ENCODE measurements around the gene RNF4.
"Not testable (repeated sequence)": the region's sequence is repeated elsewhere in the genome, so short reads cannot be mapped to it uniquely, and the experiment has no call there.

RNF4 gene, protein sequence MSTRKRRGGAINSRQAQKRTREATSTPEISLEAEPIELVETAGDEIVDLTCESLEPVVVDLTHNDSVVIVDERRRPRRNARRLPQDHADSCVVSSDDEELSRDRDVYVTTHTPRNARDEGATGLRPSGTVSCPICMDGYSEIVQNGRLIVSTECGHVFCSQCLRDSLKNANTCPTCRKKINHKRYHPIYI

DNA sequence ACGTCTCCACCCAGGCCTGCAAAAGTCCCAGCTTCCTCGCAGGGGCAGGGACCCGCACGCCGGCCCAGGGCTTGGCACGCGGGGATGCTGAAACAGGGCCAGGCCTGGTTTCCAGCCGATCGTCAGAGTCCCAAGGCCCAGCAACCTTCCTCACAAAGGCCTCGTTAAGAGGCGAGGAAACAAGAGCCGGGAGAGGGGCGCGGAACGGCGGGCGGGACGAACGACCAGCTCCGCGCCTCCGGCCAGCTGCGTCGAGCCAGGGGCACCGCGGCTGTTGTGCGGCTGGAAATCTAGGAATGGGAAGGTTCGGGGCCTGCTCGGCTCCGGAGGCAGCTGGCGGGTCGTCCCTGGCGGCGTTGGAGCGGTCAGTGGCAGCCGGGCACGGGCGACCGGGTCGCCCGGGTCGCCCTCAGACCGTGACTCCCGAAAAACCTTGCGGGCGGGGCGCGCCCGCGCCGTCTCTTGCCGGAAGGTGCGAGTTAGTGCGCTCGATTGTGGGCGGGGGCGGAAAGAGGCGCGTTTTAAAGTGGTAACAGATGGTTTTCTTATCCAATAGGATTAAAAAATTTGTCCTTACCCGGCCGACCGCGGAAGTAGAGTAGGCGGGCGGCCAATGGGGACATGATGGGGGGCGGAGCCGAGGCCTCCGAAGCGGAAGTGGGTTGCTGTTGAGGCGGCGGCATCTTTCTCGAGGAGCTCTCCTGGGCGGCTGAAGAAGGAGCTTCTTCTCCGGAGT is at the start of gene RNF4:
TSS of gene RNF4 (plus strand) at position 651 of the 736 bp plus-strand sequence. CDS start 21,388 bp downstream, outside the sequence.
- DNase-seq: peak; percentile 90

DNA sequence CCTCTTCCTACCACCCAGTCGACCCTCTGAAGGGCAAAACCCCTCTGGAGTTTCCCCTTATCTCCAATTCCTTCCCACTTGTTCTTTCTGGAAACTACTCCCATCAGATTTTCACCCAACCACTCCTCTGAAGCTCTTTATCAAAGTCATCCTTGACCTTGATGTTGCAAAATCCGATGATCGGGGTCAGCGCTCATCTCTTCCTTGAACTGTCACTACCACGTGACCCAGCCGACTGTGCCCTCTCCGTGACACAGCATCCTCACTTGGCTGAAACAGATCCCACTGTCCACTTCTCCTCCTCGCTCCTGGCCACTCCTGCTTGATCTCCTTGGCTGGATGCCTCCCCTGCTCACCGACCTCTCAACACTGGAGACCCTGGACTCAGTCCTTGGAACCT is 49.1 kb upstream of the RNF4 start:
- DNase-seq: no peak

DNA sequence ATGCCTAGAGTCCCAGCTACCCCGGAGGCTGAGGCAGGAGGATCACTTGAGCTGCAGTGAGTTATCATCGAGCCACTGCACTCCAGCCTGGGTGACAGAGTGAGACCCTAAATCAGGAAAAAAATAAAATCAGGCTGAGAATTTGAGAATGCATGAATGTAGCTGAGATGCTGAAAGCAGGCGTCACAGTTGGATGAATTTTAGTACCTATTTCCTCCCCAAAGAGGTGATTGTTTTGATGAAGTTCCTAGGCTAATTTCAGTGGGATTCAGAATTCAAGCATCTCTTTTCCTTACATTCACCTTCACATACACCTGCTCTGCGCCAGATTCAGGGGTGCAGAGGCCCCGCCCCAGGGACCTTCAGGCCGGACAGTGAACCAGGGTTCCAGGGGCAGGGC is 47.0 kb upstream of the RNF4 start:
- no peak for DNase-seq

DNA sequence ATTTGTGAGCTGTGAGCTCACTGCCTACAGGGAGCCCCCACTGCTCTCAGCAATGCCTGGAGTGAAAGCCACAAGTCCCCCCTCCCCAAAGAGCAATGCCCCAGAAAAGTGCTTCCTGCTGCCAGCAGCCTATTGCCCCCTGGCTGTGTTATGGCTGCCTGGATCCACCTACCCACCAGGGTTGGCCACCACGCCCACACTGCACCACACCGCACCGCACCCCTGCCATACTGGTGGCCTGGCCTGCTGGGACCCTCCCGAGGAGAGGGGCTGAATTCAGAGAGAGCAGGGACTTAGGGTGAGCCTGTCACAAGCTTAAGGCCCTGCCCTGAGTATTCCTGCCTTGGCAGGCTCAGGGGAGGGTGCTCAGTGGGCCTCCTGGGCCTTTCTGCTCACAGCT is 45.8 kb upstream of the RNF4 start:
- no peak for DNase-seq

DNA sequence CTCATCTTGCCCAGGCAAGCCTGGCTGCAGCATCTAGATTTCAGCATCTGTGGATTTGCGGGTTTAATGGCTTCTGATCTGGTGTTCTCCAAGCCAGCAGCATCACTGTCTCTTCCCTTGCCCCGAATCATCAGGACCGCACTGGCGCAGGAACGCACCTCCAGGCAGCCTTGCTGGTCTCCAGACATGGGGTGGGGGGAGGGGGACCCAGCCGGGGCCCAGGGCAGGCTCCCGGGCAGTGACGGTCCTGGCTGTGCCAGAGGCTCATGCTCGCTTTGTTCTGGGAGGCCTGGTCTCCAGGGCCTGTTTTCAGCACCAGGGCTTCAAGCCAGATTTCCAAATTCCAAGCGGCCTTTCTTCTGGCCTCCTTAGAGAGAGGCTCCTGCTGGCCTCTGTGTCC is 45.2 kb upstream of the RNF4 start:
- DNase-seq: no peak

DNA sequence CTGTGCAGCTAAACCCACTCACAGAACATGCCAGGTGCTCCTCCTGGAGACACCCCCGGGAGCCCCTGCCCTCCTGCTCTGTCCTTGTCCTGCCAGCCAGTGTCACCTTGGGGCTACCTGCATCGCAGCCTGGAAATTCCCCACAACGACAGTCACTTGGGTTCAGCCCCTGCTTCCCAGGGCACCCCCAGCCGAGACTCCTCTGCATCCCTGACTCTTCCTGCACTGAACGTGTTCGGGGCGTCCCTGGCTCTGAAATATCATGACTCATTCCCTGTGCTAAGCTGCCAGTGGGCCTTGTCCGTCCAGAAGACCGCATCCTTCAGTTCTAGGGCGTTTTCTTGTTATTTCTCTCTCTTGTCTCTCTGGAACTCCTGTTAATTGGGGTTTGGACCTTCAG is 44.3 kb upstream of the RNF4 start:
- no peak for DNase-seq

DNA sequence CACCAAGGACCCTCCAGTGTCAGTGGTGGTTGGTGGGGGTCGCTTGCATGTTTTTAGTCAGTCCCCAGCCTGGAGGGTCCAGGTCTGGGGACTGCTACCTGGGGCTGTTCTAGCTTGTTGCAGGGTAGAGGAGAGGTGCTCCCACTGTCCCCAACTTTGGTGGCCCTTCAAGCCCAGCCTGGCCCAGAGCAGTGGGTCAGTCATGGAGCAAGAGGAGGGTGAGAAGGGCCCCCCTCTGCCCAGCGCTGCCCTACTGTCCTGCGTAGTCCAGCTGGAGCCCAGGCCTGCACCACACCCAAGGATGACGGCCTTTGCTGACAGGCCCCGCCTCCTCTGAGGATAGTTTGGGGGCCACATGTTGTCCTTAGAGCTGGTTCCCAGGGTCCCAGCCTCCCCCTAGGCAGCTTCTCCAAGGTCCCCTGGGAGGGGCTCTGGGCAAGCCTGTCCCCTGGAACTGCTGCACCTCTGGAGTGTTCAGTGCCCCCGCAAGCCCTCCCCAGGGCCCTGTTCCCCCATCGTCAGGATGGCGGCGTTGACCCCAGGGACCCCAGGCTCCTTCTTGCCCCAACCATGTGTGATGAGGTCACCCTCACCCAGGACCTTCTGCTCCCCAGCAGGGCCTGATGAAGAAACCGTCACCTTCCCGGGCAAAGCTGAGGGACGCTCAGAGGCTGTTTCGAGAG is 43.4 kb upstream of the RNF4 start:
- DNase-seq: no peak

DNA sequence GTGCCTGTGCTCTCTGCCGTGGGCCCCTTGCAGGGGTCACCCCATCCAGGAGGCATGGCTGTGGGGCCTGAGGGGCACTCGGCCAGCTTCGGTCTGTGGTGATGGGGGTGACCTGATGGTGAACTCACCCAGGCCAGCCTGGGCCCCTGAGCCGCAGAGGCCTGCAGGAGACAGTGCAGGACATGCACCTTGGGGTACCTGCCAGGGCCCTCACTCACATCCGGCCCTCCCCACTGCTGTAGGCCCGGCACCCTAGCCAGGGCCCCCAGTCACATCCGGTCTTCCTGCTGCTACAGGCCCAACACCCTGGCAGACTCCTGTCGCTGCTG is 42.9 kb upstream of the RNF4 start:
- no peak for DNase-seq

DNA sequence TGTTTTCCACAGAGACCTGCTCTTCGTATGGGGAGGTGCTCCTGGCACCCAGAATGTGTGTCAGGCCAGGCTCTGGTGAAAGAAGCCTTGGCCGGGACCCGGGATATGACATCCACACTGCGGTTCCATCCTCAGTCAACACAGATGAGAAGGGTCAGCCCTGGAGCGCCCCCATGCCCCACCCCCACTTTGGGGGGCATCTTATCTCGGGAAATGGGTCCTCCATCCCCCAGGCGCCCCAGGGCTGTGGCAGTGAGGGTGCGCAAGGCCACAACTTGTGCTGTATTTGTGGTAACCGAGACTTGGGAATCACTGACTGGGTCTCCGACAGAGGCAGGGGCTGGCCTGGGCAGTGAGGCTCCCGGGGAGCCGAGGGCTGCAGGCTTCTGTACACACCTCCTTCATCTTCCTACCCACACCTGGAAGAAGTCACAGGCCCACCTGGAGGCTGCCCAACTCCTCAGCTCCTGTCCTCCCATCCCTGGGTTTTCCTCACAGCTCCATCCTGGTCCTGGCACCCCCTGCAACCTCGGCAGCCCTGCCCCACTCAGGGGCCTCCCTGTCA is 42.1 kb upstream of the RNF4 start:
- no peak for DNase-seq

DNA sequence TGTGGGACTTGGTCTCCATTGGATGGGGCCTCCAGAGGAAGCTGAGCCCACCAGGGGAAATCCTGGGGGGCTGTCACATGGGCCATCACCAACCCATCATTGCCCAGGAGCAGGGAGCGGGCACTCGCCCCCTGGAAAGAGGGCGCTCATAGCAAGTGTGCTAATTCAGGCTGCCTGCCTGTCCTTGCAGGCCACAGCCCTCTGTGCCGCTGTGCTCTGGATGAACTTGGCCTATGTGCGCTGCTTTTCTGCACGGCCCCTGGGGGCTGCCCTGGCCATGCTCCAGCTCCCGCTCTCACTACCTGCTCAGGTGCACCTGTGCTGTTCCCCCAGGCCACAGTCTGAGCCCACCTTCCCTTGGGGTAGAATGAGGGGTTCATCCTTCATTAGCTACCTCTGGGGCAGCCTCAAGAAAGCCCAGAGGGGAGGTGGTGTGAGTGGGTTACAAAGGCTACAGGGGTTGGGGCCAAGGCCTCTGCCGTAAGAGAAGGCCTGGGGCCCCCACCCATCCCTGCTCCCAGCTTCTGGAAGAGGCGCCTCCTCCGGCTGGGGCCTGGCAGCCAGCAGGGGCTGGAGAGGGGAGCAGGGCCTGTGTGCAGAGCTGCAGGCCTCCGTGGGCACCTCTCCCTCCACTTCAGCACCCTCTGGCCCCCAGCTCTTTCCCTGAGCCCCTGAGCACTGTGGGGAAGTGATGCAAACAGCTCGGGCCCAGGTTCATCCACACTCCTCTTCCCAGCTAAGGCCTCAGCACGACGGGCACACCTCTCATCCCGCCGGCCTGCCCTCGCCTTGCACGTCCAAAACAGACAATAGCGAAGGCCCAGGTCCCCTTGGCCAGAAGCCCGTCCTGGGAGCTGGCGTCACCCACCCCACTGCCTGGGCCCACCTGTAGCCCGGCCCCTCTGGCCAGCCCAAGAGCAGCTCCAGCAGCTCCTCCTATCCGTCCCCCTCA is 41.2 kb upstream of the RNF4 start:
- DNase-seq: no peak

DNA sequence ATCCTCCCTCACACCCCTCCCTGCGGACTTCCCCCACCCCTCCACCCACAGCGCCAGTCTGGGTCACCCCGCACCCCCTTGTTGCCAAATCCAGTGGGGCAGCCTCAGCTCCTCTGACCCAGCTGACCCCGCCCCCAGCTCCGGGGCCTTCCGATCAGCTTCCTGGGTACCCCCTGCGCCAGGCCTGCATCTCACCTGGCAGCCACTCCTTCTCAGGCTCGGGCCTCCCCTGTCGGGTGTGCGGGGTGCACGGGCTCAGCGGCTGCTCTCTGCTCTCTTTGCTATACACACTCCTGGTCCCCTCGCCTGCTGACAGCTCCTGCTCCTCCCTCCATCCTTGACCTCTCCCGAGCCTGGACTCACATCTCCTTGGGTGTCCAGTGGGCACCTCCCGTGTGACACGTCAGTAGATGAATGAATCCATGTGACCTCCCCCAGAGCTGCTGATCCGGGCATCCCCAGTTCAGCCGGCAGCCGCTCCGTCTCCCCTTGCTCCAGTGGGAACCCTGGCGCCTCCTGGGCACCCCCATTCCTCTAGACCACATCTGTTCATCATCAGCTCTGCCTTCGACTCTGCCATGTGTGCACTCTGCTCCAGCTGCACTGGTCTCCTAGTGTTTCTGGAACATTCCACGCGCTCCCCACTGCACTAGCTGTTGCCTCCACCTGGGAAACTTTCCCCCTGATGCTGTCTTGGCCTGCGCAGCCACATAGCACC is 40.3 kb upstream of the RNF4 start:
- no peak for DNase-seq

DNA sequence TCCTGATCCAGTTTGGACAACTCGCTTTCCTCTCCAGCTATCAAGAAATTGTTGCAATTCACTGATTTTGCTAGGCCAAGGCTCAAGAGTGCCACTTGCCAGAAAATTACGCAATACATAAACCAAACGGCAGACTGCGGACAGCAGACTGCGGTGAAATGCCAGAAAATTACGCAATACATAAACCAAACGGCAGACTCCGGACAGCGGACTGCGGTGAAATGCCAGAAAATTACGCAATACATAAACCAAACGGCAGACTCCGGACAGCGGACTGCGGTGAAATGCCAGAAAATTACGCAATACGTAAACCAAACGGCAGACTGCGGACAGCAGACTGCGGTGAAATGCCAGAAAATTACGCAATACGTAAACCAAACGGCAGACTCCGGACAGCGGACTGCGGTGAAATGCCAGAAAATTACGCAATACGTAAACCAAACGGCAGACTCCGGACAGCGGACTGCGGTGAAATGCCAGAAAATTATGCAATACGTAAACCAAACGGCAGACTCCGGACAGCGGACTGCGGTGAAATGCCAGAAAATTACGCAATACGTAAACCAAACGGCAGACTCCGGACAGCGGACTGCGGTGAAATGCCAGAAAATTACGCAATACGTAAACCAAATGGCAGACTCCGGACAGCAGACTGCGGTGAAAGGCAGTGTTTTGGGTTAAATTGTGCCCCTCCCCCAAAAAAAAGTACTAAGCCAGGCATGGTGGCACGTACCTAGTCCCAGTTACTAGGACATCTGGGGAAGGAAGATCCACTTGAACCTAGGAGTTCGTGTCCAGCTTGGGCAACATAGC is 38.8 kb upstream of the RNF4 start:
- not testable (repeated sequence) for DNase-seq

DNA sequence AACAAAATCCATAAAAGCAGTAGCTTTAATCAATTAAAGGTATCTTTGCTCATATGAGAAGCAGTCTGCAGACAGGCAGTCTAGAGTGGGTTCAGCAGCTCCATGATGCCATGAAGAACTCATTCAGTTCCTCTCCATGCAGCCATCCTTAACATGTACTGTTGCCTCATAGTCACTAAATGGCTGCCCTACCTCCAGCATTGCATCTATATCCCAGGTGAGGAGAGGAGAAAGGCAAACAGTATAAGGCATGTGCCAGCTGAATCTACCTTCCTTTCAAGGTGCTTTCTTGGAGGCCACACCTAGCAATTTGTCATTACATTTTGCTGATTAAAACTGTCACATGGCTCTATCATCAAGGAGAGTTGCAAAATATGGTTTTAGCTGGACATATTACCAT is 36.9 kb upstream of the RNF4 start:
- no peak for DNase-seq

DNA sequence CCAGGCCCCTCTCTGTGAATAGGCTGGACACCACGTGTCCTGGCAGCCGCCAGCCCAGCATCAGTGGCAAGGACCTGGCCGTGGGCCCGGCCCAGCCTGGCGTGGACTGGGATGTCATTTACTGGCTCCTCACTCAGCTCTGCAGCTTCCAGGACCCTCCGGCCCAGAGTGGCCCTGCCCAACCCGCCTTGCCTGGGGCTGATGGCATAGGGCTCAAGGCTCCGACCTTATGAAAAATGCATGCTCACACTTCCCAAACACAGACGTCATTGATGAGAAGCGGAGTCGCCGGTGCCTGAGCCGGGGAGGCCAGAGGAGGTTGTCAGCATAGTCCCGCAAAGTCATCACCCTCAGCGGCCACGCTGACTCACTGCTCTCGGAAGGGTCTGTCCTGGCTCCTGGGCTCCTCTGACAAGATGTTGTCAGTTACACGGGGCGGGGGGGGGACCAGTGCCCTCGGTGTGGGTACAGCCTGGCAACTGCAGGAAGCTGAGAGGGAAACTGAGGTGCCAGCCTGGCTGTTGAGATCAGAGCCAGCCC is 35.8 kb upstream of the RNF4 start:
- no peak for DNase-seq

DNA sequence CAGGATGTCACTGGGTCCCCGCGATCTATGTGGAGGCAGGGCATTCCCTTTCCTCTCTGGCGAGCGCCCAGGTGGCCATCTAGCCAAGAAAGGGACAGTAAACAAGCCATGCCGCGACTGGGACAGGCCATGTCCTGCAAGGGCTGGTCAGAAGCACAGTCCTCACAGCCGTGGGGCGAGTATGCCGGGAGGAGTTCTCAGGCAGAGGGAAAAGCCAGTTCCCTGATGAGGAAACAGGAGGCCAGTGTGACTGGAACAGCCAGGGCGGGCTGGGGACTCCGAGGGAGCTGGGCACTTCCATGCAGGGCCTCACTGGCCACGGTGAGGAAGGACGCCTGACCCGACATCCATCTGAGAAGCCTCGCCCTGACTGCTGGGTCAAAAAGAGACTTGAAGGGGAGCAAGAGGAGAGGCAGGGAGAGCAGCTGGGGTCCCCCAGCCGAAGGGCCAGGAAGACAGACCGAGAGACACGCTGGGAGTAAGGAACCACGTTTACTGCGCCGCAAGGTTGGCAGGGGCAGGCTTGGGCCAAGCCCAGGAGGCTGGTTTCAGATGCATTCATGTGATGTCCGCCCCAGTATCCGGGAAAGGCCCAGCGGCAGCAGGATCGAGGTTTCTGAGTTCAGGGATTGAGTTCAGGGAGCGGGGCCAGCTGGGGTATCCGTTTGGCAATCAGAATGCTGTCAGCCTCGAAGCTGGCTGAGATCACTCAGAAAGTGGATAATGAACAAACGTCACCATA is 35.1 kb upstream of the RNF4 start:
- DNase-seq: no peak

DNA sequence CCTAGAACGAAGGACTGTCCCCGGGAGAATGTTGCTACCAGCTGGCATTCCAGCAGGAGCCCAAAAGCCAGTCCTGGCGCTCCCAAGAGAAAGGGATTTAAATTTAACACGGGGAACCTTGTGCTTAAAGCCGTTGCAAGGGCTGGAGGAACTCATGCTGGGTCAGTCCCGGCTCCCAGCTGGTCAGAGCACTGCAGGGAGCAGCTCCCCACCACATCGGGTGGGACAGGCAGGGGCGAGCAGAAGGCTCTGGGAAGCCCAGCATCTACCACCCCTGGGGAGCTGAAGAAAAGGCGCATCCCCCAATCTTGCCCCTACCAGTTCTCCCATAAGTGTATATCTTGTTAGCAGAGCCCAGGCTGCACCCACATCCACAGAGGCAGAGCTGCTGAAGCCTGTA is 34.5 kb upstream of the RNF4 start:
- no peak for DNase-seq

DNA sequence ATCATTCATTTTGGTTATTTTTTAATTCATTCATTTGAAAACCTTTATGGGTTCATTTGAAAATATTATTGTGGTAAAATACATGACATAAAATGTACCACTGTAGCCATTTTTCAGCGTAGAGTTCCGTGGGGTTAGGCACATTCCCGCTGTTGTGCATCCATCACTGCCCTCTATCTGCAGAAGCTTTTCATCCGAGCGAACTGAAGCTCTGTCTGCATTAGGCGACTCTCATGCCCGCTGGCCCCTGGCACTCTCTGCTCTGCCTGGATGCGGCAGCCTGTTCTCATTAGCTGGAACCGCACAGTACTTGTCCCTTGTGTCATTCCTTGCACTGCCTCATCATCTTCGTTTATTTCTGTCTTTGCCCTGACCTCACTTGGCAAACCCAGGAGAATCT is 32.6 kb upstream of the RNF4 start:
- no peak for DNase-seq

DNA sequence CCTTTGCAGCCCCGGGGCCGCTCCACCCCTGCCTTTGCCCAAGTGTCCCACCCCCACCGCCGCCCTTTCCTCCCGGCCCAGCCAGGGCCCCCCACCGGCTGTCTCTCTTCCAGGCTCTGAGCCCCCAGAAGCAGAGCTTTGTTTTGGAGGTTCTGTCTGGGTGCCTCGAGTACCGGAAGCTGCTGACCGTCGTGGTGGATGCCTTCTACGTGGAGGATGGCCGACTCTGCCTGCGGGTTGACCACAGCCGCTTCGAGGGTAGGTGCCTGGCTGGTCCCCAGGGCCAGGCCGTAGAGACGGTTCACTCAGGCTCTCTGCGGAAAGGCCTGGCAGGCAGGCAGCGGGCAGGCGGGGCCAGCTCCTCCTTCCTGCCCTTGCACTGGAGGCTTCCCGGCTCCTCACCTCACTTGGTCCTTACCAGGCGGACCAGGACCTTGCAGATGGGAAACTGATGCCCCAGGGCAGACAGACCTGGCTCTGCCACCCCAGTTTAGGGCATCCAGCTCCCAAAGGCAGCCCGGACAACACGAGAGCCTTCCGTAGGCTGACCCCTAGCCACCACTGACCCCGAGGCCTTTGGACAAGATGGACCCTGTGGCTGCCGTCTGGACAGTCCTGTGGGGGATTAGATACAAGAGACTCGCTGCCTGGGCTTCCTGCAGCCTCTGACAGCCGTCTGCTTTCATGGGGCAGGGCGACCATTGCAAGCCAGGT is 32.0 kb upstream of the RNF4 start:
- no peak for DNase-seq

DNA sequence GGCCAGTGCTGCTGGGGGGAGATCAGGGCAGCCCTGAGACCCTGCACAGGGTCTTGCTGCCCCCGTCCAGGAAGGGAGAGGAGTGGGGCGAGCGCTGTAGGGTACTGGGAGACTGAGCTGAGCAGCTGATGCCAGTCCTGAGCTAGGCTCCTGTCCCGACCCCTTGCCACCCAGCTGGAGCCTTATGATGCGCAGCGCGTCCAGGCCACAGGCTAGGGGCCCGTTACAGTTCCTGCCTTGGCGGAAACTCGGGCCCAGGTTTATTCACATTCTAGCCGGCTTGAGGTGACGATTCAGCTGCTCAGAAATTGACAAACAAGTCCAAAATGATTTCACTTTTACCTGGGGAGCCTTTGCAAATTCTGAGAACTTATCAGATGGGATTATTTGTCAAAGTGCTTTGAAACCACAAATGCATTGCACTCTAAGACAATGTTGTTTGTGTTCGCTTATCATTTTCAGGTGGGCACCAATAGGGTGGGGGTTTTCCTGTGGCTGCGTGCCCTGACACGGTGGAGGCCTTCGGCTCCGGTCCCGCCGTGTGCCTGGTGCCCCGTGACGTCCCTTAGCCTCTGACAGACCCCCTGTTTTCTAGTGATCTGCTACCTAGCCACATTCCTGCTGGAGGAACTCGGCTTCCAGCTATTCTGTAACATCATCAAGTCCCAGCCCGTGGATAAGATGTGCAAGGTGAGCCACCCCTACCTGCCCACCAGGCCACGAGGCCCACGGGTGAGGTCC is 31.3 kb upstream of the RNF4 start:
- DNase-seq: no peak
